ENCODE results near the gene AMPD1. TPM values are rescaled to one million over a fixed set of nuclear protein-coding genes. Genes with fewer than 3 reads are reported as not detected.

AMPD1 gene
- total RNA-seq, 1 experiment from 2014 or later = 0.19 TPM

GRCh38 chr1:114623364-114623763 lies 72.0 kb downstream of the AMPD1 start:
- Histone ChIP-seq H3K36me3 (ENCODE audit: insufficient read depth, low read length, poor library complexity, severe bottlenecking) (no peaks in the 10 kb centered on the region), H3K27ac (ENCODE audit: low read depth, low read length, poor library complexity, severe bottlenecking) (no peak overlapping the region), H3K27me3 (replicated peaks; ENCODE audit: insufficient read depth, low read depth, low read length, poor library complexity) (no peaks in the 10 kb centered on the region), H3K4me3 (ENCODE audit: low read depth, low read length, poor library complexity, severe bottlenecking) (no peak overlapping the region), H3K9me3 (ENCODE audit: low read depth, low read length, poor library complexity, severe bottlenecking) (no peaks in the 10 kb centered on the region), H3K4me1 (ENCODE audit: insufficient read depth, low read length, poor library complexity, severe bottlenecking) (no peaks in the 10 kb centered on the region)
- POLR2A ChIA-PET (ENCODE audit: low non-redundant PET) = no interaction called here
- BruUV-seq (replicated peaks) = no TSS peak
- DNase-seq (ENCODE audit: low spot score) = no peak
- CTCF ChIA-PET = no interaction called here
- TF ChIP-seq CTCF (conservative IDR thresholded peaks at IDR 0.05; ENCODE audit: low read depth, low read length) (no peak), EZH2 (IDR thresholded peaks at IDR 0.05; ENCODE audit: borderline replicate concordance, low read depth, low read length, poor library complexity, severe bottlenecking) (no peak)
- intact Hi-C loops (cut with micrococcal nuclease; ENCODE audit: unreplicated experiment) = no loop called here

Other genes with a start within 250 kb of the AMPD1 start
- gene TRIM33, start 184.3 kb downstream of the AMPD1 start, total RNA-seq (2021) = 46.8 and 50.1 TPM in 2 replicates
- gene BCAS2, start 113.9 kb downstream of the AMPD1 start, total RNA-seq (2021) = 67.4 and 75.7 TPM in 2 replicates
- 1.9 and 2.5 TPM in 2 replicates for gene DENND2C, start 25.5 kb downstream of the AMPD1 start, total RNA-seq (2021)
- gene NRAS, start 21.2 kb upstream of the AMPD1 start, total RNA-seq (2021) = 72.2 and 79.1 TPM in 2 replicates
- 742 and 812 TPM in 2 replicates for gene CSDE1, start 62.4 kb upstream of the AMPD1 start, total RNA-seq (2021)
- gene SIKE1, start 85.1 kb upstream of the AMPD1 start, total RNA-seq (2021) = 62.4 and 68.3 TPM in 2 replicates
- 0.41 TPM in 1 of 2 replicates, not detected in the other for gene SYCP1, start 159.3 kb upstream of the AMPD1 start, total RNA-seq (2021)